ENCODE results near the gene DDX24.

GRCh38 chr14:94111276-94112095, 30.5 kb upstream of the DDX24 start:
- TF ChIP-seq CTCF (IDR thresholded peaks at IDR 0.05; ENCODE audit: low read depth, low read length, poor library complexity, severe bottlenecking) (no peak), EZH2phosphoT487 (IDR thresholded peaks at IDR 0.05; ENCODE audit: borderline replicate concordance, low read length) (no peak)

Data from DOHH2 (cell line).